ENCODE results near the gene CD27. TPM values are rescaled to one million over a fixed set of nuclear protein-coding genes. Genes with fewer than 3 reads are reported as not detected.

CD27 gene
- total and polyA plus RNA-seq, 2 of the 8 experiments (the other 6 are each of a cell fraction or from before 2014, with no cell fraction given) = 0.28 to 0.39 TPM

GRCh38 chr12:6437586-6437985, 7.2 kb upstream of the CD27 start:
- Histone ChIP-seq H3K27me3 (replicated peaks in 1 of 4; ENCODE audit: control insufficient read depth in 3 of 4, extremely low read depth in 1 of 4, insufficient read depth in 3 of 4, low read length in 3 of 4) (no peaks in the 10 kb centered on the region), H2BK12ac (ENCODE audit: low read depth, low read length) (no peak overlapping the region), H4K5ac (ENCODE audit: insufficient read length, low read depth, low read length) (no peak overlapping the region), H3K4me1 (replicated peaks in 1 of 4; ENCODE audit: control insufficient read depth in 3 of 4, insufficient read depth in 4 of 4, low read length in 3 of 4) (peaks cover 0 to 8% (median under 1%) of the 10 kb centered on the region in 4 experiments; a peak in 3 of 7 replicates), H2BK120ac (replicated peaks; ENCODE audit: low read depth, low read length) (no peak overlapping the region), H3K36me3 (ENCODE audit: control insufficient read depth in 2 of 4, insufficient read depth in 4 of 4, low read length in 3 of 4) (no peaks in the 10 kb centered on the region), H2BK20ac (ENCODE audit: low read length) (no peak overlapping the region), H3K14ac (ENCODE audit: insufficient read length) (no peak overlapping the region), H3K4me2 (ENCODE audit: insufficient read depth in 1 of 2, low read depth in 2 of 2, low read length in 2 of 2) (no peak overlapping the region), H3K18ac (ENCODE audit: extremely low read depth, low read length) (no peak overlapping the region), H3K79me1 (ENCODE audit: low read depth, low read length) (no peaks in the 10 kb centered on the region), H3K9ac (replicated peaks in 1 of 4; ENCODE audit: extremely low read depth in 1 of 4, low read depth in 3 of 4, low read length in 3 of 4) (no peak overlapping the region), H2AK5ac (ENCODE audit: low read depth, low read length) (no peak overlapping the region), H4K20me1 (replicated peaks in 1 of 2; ENCODE audit: control insufficient read depth in 1 of 2, insufficient read depth in 2 of 2, low read length in 2 of 2) (no peaks in the 10 kb centered on the region), H3K9me3 (ENCODE audit: insufficient read depth in 2 of 2, low read depth in 1 of 2, low read length in 1 of 2) (no peaks in the 10 kb centered on the region), H2BK15ac (ENCODE audit: low read length) (no peak overlapping the region), H3K27ac (ENCODE audit: low read depth, low read length) (no peak overlapping the region), H4K91ac (replicated peaks; ENCODE audit: insufficient read length, low read length) (no peak overlapping the region), H2BK5ac (ENCODE audit: low read depth, low read length) (no peak overlapping the region), H3K4ac (replicated peaks; ENCODE audit: insufficient read length, low read depth, low read length) (no peak overlapping the region), H3K56ac (replicated peaks; ENCODE audit: insufficient read length, low read depth, low read length) (no peak overlapping the region), H3K4me3 (ENCODE audit: extremely low read depth in 1 of 4, insufficient read depth in 2 of 4, low read depth in 3 of 4, low read length in 4 of 4) (no peak overlapping the region), H4K8ac (ENCODE audit: extremely low read depth, insufficient read depth, low read length) (no peak overlapping the region), H2AFZ (ENCODE audit: low read length) (no peak overlapping the region), H3K79me2 (ENCODE audit: control insufficient read depth in 1 of 2, insufficient read depth in 2 of 2, low read length in 2 of 2) (no peaks in the 10 kb centered on the region), H3K23me2 (ENCODE audit: low read depth, low read length) (no peaks in the 10 kb centered on the region), H3K23ac (ENCODE audit: insufficient read length) (no peak overlapping the region)
- no peak for TF ChIP-seq RFX5 (IDR thresholded peaks at IDR 0.05; ENCODE audit: borderline replicate concordance, low read depth, low read length)
- no peak for TF ChIP-seq TEAD4 (IDR thresholded peaks at IDR 0.05; ENCODE audit: low read depth, low read length)
- TF ChIP-seq JUND (IDR thresholded peaks at IDR 0.05; ENCODE audit: low read length) = no peak
- DNase-seq (ENCODE audit: low read depth in 1 of 2, low spot score in 2 of 2) = no peak
- WGBS, 2 experiments (ENCODE audit: extremely low coverage in 1 of 2, insufficient coverage in 1 of 2, insufficient read length in 1 of 2, insufficient replicate concordance in 2 of 2, low coverage in 1 of 2, low lambda C conversion rate in 2 of 2, missing lambda C conversion rate in 1 of 2) = 97% methylated on average over 3 of the region's 3 CpGs; no CpG with 5 or more reads in 1 of the 2 experiments
- ChIA-PET CTCF (ENCODE audit: partially characterized antibody) (interaction anchor here (1.6 to 2.9 kb wide), 4 partner anchors 24 to 28 kb away, joined by 3 to 22 read pairs (median 10); no protein-coding TSS in a partner anchor), POLR2A (ENCODE audit: partially characterized antibody) (interaction anchor here (0.7 to 3.1 kb wide), 4 partner anchors 23 to 97 kb away, joined by 3 to 13 read pairs (median 6); partner anchors contain the start of genes GAPDH and VAMP1)
- FAIRE-seq = no peak
